Erythroblast (primary cell): ENCODE data around the gene NNT.

ENCODE experiments used
- DNase-seq, 2 experiments: peaks; one replicate each; lab custom pipeline; 2025; lab: John Stamatoyannopoulos, UW
- GATA1 ChIP-seq: IDR thresholded peaks from 2 replicates; pipeline ENCODE4 v1.6.1; 2011; ENCODE audit warnings: low read depth, mild to moderate bottlenecking, control low read depth, low read length, moderate library complexity
- POLR2A ChIP-seq: IDR thresholded peaks from 2 replicates; pipeline ENCODE4 v1.6.1; 2011; ENCODE audit warnings: mild to moderate bottlenecking, low read length

Gene NNT

GRCh38 chr5:43627028-43627427 is 24.0 kb downstream of the NNT start:
- no peak for TF ChIP-seq GATA1
- TF ChIP-seq POLR2A, result no peak
- DNase-seq, result peak; percentile 60 to 65

- peak; percentile 77 to 84 for DNase-seq
- TF ChIP-seq GATA1 (no peak), POLR2A (no peak)
Observed at GRCh38 chr5:43631182-43631910, 28.4 kb downstream of the NNT start.

- DNase-seq, result no peak
- TF ChIP-seq GATA1 (no peak), POLR2A (no peak)
Observed at GRCh38 chr5:43634621-43635020, 31.6 kb downstream of the NNT start.

- no peak for DNase-seq
Observed at GRCh38 chr5:43635374-43635773, 32.4 kb downstream of the NNT start.

GRCh38 chr5:43636076-43636475 is 33.1 kb downstream of the NNT start:
- DNase-seq, result no peak
- TF ChIP-seq POLR2A (no peak), GATA1 (no peak)

More at GRCh38 chr5:43635374-43635773, 32.4 kb downstream of the NNT start:
- no peak for TF ChIP-seq GATA1
- no peak for TF ChIP-seq POLR2A

GRCh38 chr5:43637416-43637815 is 34.4 kb downstream of the NNT start:
- TF ChIP-seq POLR2A (no peak), GATA1 (no peak)
- no peak for DNase-seq

- TF ChIP-seq POLR2A, result no peak
- no peak for TF ChIP-seq GATA1
- no peak for DNase-seq
Observed at GRCh38 chr5:43638107-43638506, 35.1 kb downstream of the NNT start.

- DNase-seq, result no peak
Observed at GRCh38 chr5:43638546-43638945, 35.6 kb downstream of the NNT start.

GRCh38 chr5:43639566-43639965 is 36.6 kb downstream of the NNT start:
- DNase-seq, result no peak
- TF ChIP-seq POLR2A (no peak), GATA1 (no peak)

More at GRCh38 chr5:43638546-43638945, 35.6 kb downstream of the NNT start:
- TF ChIP-seq GATA1 (no peak), POLR2A (no peak)

- DNase-seq, result no peak
- TF ChIP-seq POLR2A (no peak), GATA1 (no peak)
Observed at GRCh38 chr5:43642428-43642827, 39.4 kb downstream of the NNT start.

GRCh38 chr5:43643327-43643726 is 40.3 kb downstream of the NNT start:
- no peak for TF ChIP-seq GATA1
- no peak for TF ChIP-seq POLR2A
- no peak for DNase-seq

GRCh38 chr5:43643750-43644149 is 40.8 kb downstream of the NNT start:
- DNase-seq, result no peak

GRCh38 chr5:43646992-43647391 is 44.0 kb downstream of the NNT start:
- TF ChIP-seq POLR2A, result no peak
- no peak for TF ChIP-seq GATA1
- DNase-seq, result no peak

More at GRCh38 chr5:43643750-43644149, 40.8 kb downstream of the NNT start:
- TF ChIP-seq GATA1, result no peak
- no peak for TF ChIP-seq POLR2A

GRCh38 chr5:43647789-43648188 is 44.8 kb downstream of the NNT start:
- no peak for DNase-seq
- no peak for TF ChIP-seq GATA1
- TF ChIP-seq POLR2A, result no peak
